B cell (primary cell): ENCODE data around the gene TEAD1.

Experiments
- EZH2 ChIP-seq: IDR thresholded peaks from 2 replicates; pipeline ENCODE4 v1.6.1; 2012; ENCODE audit warnings: borderline replicate concordance, low read depth, mild to moderate bottlenecking, moderate library complexity, low read length; ENCODE audit not compliant: insufficient read depth, poor library complexity, severe bottlenecking
- TF ChIP-seq, protein P1 (sequence below): fragments of 200-600 bp; IDR thresholded peaks from one replicate; pipeline ENCODE4 v1.8.0; 2022; ENCODE audit warnings: antibody characterized with exemption, mild to moderate bottlenecking

DNA sequence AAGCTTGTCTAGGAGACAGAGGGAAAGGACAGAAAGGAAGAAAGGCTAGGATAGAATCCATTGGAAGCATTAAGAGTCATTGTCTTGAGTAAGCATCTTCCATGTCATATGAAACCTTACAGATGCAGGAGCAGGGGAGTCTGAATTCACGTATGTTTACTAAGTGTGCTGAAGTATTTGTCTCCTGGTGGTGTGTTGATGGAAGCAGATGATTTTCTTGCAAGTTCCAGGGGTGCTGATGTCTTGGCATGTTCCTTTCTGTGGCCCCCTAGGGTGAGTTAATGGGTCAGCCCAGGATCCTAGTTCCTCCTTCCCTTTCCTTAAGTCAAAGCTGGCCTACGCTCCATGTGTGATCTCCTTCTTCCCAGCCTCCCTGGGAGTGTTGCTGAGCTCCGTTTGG, 110.2 kb downstream of the TEAD1 start:
- TF ChIP-seq, protein P1, sequence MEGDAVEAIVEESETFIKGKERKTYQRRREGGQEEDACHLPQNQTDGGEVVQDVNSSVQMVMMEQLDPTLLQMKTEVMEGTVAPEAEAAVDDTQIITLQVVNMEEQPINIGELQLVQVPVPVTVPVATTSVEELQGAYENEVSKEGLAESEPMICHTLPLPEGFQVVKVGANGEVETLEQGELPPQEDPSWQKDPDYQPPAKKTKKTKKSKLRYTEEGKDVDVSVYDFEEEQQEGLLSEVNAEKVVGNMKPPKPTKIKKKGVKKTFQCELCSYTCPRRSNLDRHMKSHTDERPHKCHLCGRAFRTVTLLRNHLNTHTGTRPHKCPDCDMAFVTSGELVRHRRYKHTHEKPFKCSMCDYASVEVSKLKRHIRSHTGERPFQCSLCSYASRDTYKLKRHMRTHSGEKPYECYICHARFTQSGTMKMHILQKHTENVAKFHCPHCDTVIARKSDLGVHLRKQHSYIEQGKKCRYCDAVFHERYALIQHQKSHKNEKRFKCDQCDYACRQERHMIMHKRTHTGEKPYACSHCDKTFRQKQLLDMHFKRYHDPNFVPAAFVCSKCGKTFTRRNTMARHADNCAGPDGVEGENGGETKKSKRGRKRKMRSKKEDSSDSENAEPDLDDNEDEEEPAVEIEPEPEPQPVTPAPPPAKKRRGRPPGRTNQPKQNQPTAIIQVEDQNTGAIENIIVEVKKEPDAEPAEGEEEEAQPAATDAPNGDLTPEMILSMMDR: no peak
- no peak for TF ChIP-seq EZH2
